Femur (tissue), 1 donor: ENCODE results near the gene EIF2S3B.

ENCODE experiments used
- DNase-seq: peaks from one replicate; pipeline ENCODE4 v3.0.0-alpha.2; 2017

EIF2S3B gene

DNA sequence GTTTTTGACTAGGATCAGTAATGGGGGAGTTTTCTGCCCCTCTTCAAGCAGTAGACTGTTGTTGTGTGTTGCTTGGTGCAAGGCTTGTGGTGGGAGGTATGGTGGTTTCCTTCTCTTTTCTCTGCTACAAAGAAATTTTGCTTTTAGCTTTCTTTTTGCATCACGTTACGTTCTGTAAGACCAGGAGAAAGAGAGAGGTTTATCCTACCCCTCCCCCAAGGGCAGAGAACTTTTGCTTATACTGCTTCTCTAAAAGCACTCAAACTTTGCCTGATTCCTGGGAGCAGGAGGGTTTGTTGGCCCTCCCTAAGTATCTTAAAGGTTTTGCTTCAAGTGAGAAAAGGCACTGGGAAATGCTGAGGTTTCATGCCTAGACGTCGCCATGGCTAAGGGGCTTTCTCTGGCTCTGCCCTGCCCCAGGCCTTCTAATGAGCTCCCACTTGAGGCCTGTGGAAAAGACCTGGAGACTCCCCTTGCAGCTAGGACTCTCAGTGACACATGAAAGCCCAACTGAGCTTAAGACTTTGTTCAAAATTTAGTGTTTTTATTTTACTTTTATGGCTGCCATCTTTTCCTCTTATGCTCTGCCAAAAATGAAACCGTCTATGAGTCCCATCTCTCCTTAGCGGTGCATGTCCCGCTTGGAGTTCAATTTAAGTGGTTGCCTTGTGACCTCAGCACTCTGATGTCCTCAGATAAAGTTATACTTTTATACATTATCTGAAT lies 49.2 kb downstream of the EIF2S3B start:
- no peak for DNase-seq

DNA sequence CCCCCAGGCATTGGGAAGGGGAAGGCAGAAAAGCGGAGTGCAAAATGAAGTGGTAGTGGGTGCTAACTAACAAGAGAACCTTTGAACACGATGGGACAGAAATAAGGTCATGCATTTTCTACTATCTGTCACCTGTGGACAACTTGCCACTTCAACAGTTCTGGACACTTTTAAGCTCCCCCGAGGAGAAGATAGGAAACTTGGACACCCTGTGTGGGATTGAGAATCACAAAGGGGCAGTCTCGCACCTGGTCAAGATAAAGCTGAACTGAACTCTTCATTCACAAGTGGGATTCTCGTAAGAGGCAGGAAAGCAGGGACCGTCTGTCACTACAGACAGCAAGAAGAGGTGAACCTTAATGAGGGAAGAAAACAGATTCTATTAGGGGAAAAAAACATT lies 51.6 kb downstream of the EIF2S3B start:
- DNase-seq, result no peak

DNA sequence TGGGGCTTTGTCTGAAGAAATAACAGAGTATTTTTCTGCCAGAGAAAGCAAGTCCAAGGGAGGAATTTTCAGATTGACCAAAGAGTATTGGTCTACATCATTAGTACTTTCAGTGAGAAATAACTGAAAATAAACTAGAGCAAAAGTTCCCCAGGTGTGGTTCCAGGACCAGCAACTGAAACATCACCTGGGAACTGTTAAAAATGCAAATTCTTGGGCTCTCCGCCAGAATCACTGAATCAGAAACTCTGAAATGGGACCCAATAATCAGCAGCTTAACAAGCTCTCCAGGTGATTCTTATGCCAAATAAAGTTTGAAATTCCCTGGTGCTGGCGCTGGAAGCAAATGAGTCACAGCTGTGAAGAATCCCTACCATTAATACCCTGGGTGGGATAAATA lies 52.1 kb downstream of the EIF2S3B start:
- DNase-seq, result no peak
